GM12878 (cell line): Measurements from ENCODE around the gene ANKRD55. TPM values are rescaled to one million over a fixed set of nuclear protein-coding genes. Genes with fewer than 3 reads are reported as not detected.

Experiments used
- BCL11A ChIP-seq: IDR thresholded peaks from 2 replicates; pipeline ENCODE4 v1.6.1; 2011; ENCODE audit warnings: low read depth, low read length
- DPF2 ChIP-seq: fragments of 450-650 bp; IDR thresholded peaks from 2 replicates; pipeline ENCODE4 v1.6.1; 2017; ENCODE audit warnings: mild to moderate bottlenecking
- HDAC2 ChIP-seq: fragments of 200-600 bp; sonication (generic); IDR thresholded peaks from 2 replicates; pipeline ENCODE4 v1.6.1; 2017
- IRF4 ChIP-seq: IDR thresholded peaks from 2 replicates; pipeline ENCODE4 v1.6.1; 2011; ENCODE audit warnings: low read depth, low read length
- KDM1A ChIP-seq: fragments of 200-600 bp; sonication (generic); IDR thresholded peaks from 2 replicates; pipeline ENCODE4 v1.6.1; 2016; ENCODE audit warnings: borderline replicate concordance
- MTA3 ChIP-seq: IDR thresholded peaks from 2 replicates; pipeline ENCODE4 v1.6.1; 2012; ENCODE audit warnings: low read length, inconsistent platforms, borderline replicate concordance
- MYB ChIP-seq: fragments of 150-350 bp; IDR thresholded peaks from 2 replicates; pipeline ENCODE4 v1.6.1; 2014; ENCODE audit warnings: mild to moderate bottlenecking, low read depth, low read length, borderline replicate concordance
- NBN ChIP-seq: fragments of 450-650 bp; IDR thresholded peaks from 2 replicates; pipeline ENCODE4 v1.6.1; 2016
- RAD51 ChIP-seq: fragments of 450-650 bp; IDR thresholded peaks from 2 replicates; pipeline ENCODE4 v1.6.1; 2016; ENCODE audit warnings: moderate library complexity, mild to moderate bottlenecking, inconsistent platforms
- STAT3 ChIP-seq: IDR thresholded peaks from 2 replicates; pipeline ENCODE4 v1.6.1; 2011; ENCODE audit warnings: low read depth, low read length, improper control_type of control experiment
- TARDBP ChIP-seq: IDR thresholded peaks from 2 replicates; pipeline ENCODE4 v1.6.1; 2016; ENCODE audit warnings: borderline replicate concordance
- TCF7 ChIP-seq: IDR thresholded peaks from 2 replicates; pipeline ENCODE4 v1.6.1; 2014; ENCODE audit warnings: antibody characterized with exemption, borderline replicate concordance
- ZNF217 ChIP-seq: fragments of 450-650 bp; IDR thresholded peaks from 2 replicates; pipeline ENCODE4 v1.6.1; 2017; ENCODE audit warnings: antibody characterized with exemption, mild to moderate bottlenecking
- ZNF24 ChIP-seq: fragments of 450-650 bp; IDR thresholded peaks from 2 replicates; pipeline ENCODE4 v1.6.1; 2017; ENCODE audit warnings: antibody characterized with exemption, mild to moderate bottlenecking
- ZSCAN29 ChIP-seq: fragments of 450-650 bp; IDR thresholded peaks from 2 replicates; pipeline ENCODE4 v1.6.1; 2017; ENCODE audit warnings: mild to moderate bottlenecking, moderate library complexity
- polyA plus RNA-seq, 11 experiments: library from polyadenylated mRNA; depleted of rRNA in 4 of 11; unstranded in 6 of 11; stranded (reverse) in 5 of 11; fragments of >200 nt; fragmentation: Nextera tagmentation in 4 of 11; fragmentation: Illumina TruSeq in 1 of 11; extraction: Ambion mirVana in 4 of 11; extraction: Trizol in 1 of 11; gene quantifications; 1 replicate in 1 of 11; 2 replicates in 10 of 11; pipeline versions ENCODE4 v1.2.1 to v1.2.3, GENCODE V29; 2011 to 2016; ENCODE audit warnings: inconsistent platforms in 2 of 11, missing spikeins in 2 of 11, low read depth in 1 of 11
- total RNA-seq, 4 experiments: library from RNA; depleted of rRNA in 3 of 4; stranded (reverse); fragments of >200 nt in 3 of 4; fragmentation: Illumina TruSeq in 1 of 4; extraction: Trizol in 1 of 4; gene quantifications; 2 replicates each; pipeline versions ENCODE4 v1.2.1 to v1.2.3, GENCODE V29; 2013 to 2021
- TF ChIP-seq, protein P1 (sequence below): fragments of 450-650 bp; IDR thresholded peaks from 2 replicates; pipeline ENCODE4 v1.6.1; 2017; ENCODE audit warnings: mild to moderate bottlenecking, moderate library complexity
- TF ChIP-seq, protein P2 (sequence below): fragments of 450-650 bp; IDR thresholded peaks from 2 replicates; pipeline ENCODE4 v1.6.1; 2017; ENCODE audit warnings: mild to moderate bottlenecking, low read depth, inconsistent platforms; ENCODE audit not compliant: poor library complexity, severe bottlenecking
- TF ChIP-seq, protein P3 (sequence below): IDR thresholded peaks from 2 replicates; pipeline ENCODE4 v1.6.1; 2012; ENCODE audit warnings: low read depth, low read length, improper control_type of control experiment
- TF ChIP-seq, protein P4 (sequence below): IDR thresholded peaks from 2 replicates; pipeline ENCODE4 v1.6.1; 2012; ENCODE audit warnings: low read length, inconsistent platforms
- TF ChIP-seq, protein P5 (sequence below): fragments of 450-650 bp; IDR thresholded peaks from 2 replicates; pipeline ENCODE4 v1.6.1; 2016; ENCODE audit warnings: mild to moderate bottlenecking
- TF ChIP-seq, protein P6 (sequence below): fragments of 450-650 bp; IDR thresholded peaks from 2 replicates; pipeline ENCODE4 v1.6.1; 2017; ENCODE audit warnings: mild to moderate bottlenecking

The ANKRD55 gene
- total and polyA plus RNA-seq, 10 of the 15 experiments (the other 5 are each of a cell fraction or from before 2014, with no cell fraction given) = 0.04 TPM; not detected in 9

DNA sequence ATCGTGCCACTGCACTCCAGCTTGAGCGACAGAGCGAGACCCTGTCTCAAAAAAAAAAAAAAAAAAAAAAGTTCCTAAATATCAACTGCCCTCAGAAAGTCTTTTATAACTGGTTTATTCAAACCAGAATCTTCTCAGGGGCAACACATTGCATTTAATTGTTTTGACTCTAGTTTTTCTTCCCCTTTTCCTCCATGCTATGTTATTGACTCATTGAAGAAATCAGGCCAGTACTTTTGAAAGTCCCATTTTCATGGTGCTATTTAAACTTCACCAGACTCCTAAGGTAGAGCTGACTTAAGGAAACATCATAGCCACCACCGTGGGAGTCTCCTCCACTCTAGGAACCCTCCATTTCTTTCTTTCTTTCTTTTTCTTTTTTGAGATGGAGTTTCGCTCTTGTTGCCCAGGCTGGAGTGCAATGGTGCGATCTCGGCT, 155.3 kb downstream of the ANKRD55 start (continued):
- TF ChIP-seq TCF7 (no peak), KDM1A (no peak), NBN (peak; percentile 64), ZSCAN29 (no peak), MTA3 (no peak), MYB (no peak), ZNF24 (0 out of 2 replicates have a peak, but pooled peaks have one; percentile 27), TARDBP (no peak), BCL11A (peak; percentile 47; the same call in 1 of the 2 replicates), IRF4 (peak; percentile 43; the same call in 1 of the 2 replicates), ZNF217 (no peak), HDAC2 (no peak), DPF2 (peak; percentile 58; the same call in 1 of the 2 replicates), RAD51 (peak; percentile 37; the same call in 1 of the 2 replicates), STAT3 (no peak)
- TF ChIP-seq, protein P1, sequence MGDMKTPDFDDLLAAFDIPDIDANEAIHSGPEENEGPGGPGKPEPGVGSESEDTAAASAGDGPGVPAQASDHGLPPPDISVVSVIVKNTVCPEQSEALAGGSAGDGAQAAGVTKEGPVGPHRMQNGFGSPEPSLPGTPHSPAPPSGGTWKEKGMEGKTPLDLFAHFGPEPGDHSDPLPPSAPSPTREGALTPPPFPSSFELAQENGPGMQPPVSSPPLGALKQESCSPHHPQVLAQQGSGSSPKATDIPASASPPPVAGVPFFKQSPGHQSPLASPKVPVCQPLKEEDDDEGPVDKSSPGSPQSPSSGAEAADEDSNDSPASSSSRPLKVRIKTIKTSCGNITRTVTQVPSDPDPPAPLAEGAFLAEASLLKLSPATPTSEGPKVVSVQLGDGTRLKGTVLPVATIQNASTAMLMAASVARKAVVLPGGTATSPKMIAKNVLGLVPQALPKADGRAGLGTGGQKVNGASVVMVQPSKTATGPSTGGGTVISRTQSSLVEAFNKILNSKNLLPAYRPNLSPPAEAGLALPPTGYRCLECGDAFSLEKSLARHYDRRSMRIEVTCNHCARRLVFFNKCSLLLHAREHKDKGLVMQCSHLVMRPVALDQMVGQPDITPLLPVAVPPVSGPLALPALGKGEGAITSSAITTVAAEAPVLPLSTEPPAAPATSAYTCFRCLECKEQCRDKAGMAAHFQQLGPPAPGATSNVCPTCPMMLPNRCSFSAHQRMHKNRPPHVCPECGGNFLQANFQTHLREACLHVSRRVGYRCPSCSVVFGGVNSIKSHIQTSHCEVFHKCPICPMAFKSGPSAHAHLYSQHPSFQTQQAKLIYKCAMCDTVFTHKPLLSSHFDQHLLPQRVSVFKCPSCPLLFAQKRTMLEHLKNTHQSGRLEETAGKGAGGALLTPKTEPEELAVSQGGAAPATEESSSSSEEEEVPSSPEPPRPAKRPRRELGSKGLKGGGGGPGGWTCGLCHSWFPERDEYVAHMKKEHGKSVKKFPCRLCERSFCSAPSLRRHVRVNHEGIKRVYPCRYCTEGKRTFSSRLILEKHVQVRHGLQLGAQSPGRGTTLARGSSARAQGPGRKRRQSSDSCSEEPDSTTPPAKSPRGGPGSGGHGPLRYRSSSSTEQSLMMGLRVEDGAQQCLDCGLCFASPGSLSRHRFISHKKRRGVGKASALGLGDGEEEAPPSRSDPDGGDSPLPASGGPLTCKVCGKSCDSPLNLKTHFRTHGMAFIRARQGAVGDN = peak; percentile 42; the same call in 1 of the 2 replicates
- TF ChIP-seq, protein P2, sequence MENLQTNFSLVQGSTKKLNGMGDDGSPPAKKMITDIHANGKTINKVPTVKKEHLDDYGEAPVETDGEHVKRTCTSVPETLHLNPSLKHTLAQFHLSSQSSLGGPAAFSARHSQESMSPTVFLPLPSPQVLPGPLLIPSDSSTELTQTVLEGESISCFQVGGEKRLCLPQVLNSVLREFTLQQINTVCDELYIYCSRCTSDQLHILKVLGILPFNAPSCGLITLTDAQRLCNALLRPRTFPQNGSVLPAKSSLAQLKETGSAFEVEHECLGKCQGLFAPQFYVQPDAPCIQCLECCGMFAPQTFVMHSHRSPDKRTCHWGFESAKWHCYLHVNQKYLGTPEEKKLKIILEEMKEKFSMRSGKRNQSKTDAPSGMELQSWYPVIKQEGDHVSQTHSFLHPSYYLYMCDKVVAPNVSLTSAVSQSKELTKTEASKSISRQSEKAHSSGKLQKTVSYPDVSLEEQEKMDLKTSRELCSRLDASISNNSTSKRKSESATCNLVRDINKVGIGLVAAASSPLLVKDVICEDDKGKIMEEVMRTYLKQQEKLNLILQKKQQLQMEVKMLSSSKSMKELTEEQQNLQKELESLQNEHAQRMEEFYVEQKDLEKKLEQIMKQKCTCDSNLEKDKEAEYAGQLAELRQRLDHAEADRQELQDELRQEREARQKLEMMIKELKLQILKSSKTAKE = peak; percentile 63
- TF ChIP-seq, protein P3, sequence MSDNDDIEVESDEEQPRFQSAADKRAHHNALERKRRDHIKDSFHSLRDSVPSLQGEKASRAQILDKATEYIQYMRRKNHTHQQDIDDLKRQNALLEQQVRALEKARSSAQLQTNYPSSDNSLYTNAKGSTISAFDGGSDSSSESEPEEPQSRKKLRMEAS = no peak
- TF ChIP-seq, protein P4, sequence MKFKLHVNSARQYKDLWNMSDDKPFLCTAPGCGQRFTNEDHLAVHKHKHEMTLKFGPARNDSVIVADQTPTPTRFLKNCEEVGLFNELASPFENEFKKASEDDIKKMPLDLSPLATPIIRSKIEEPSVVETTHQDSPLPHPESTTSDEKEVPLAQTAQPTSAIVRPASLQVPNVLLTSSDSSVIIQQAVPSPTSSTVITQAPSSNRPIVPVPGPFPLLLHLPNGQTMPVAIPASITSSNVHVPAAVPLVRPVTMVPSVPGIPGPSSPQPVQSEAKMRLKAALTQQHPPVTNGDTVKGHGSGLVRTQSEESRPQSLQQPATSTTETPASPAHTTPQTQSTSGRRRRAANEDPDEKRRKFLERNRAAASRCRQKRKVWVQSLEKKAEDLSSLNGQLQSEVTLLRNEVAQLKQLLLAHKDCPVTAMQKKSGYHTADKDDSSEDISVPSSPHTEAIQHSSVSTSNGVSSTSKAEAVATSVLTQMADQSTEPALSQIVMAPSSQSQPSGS = peak; percentile 47
- TF ChIP-seq, protein P5, sequence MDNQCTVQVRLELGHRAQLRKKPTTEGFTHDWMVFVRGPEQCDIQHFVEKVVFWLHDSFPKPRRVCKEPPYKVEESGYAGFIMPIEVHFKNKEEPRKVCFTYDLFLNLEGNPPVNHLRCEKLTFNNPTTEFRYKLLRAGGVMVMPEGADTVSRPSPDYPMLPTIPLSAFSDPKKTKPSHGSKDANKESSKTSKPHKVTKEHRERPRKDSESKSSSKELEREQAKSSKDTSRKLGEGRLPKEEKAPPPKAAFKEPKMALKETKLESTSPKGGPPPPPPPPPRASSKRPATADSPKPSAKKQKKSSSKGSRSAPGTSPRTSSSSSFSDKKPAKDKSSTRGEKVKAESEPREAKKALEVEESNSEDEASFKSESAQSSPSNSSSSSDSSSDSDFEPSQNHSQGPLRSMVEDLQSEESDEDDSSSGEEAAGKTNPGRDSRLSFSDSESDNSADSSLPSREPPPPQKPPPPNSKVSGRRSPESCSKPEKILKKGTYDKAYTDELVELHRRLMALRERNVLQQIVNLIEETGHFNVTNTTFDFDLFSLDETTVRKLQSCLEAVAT = peak; percentile 49; the same call in 1 of the 2 replicates
- TF ChIP-seq, protein P6, sequence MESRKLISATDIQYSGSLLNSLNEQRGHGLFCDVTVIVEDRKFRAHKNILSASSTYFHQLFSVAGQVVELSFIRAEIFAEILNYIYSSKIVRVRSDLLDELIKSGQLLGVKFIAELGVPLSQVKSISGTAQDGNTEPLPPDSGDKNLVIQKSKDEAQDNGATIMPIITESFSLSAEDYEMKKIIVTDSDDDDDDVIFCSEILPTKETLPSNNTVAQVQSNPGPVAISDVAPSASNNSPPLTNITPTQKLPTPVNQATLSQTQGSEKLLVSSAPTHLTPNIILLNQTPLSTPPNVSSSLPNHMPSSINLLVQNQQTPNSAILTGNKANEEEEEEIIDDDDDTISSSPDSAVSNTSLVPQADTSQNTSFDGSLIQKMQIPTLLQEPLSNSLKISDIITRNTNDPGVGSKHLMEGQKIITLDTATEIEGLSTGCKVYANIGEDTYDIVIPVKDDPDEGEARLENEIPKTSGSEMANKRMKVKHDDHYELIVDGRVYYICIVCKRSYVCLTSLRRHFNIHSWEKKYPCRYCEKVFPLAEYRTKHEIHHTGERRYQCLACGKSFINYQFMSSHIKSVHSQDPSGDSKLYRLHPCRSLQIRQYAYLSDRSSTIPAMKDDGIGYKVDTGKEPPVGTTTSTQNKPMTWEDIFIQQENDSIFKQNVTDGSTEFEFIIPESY = no peak
